ENCODE results near the gene MAGEA4.
"Not testable (repeated sequence)": the region's sequence is repeated elsewhere in the genome, so short reads cannot be mapped to it uniquely, and the experiment has no call there.

The MAGEA4 gene

DNA sequence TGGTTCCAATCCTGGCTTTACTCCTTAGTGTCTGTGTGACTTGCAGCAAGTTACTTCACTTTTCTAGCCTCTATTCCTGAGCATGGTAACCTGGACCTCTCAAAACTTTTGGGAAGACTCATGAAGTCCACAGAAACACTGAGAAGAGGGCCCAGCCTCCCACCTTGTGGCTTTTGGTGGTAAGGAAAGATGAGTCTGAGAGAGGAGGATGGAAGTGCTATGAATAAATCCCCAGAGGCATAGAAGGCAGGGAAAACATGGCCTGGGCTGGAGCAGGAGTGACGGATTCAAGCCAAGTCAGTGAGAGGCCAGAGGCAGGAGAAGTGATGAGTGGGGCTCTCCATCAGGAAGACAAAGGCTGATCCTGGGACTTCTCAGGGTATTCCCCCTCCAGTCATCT, 10.9 kb upstream of the MAGEA4 start:
- no peaks in the 10 kb centered on the region for H3K4me1 ChIP-seq (ENCODE audit: insufficient read depth, low read length)
- H3K4me3 ChIP-seq (ENCODE audit: low read length): no peak overlapping the region
- 100% methylated on average over 1 of the region's 1 CpG for WGBS
- no peaks in the 10 kb centered on the region for H3K27me3 ChIP-seq (ENCODE audit: insufficient read depth, low read length)
- no peaks in the 10 kb centered on the region for H3K9me3 ChIP-seq (ENCODE audit: insufficient read depth, low read depth, low read length)
- H3K27ac ChIP-seq (ENCODE audit: low read depth, low read length): no peak overlapping the region
- no peaks in the 10 kb centered on the region for H3K36me3 ChIP-seq (ENCODE audit: insufficient read depth, low read length)
- no peak overlapping the region for H3K9ac ChIP-seq (ENCODE audit: low read depth, low read length)

DNA sequence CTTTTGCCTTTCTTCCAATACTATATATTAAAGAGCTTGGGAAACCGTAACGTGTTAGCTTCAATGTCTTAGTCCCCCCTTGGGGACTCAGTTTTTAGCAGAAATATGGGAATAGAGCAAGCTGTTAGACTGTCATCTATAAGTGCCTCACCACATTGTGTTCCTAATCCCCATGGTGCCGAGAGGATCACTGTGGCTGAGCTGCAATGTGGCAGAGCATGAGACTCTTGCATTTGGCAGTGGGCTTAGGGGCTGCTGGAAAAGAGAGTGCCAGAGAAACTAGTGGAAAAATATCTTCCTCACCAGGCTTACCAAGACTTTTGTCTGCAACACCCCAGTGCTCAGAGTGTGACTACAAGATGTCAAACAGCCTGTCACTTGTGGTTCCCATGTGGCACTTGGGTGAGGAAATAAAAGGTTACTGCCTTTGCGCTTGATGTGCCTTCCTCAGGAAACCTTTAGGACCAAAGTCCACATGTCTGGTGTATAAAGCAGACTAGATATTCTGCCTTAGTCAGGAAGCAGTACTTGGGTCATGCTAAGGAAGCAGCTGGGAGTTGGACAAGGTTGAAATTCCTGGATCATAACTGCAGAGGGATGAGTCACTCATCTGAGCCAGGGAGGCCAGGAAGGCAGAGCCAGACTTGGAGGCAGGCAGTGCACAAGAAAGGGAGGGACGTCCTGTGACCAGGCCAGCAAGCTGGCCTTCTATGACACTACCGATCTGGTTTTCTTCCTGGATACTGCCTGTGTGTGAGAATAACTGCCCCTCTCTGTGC, 9.7 kb upstream of the MAGEA4 start:
- Histone ChIP-seq H3K27ac (ENCODE audit: low read depth, low read length) (no peak overlapping the region), H3K27me3 (ENCODE audit: insufficient read depth, low read length) (no peaks in the 10 kb centered on the region), H3K4me1 (ENCODE audit: insufficient read depth, low read length) (no peaks in the 10 kb centered on the region), H3K9me3 (ENCODE audit: insufficient read depth, low read depth, low read length) (no peaks in the 10 kb centered on the region), H3K36me3 (ENCODE audit: insufficient read depth, low read length) (no peaks in the 10 kb centered on the region), H3K9ac (ENCODE audit: low read depth, low read length) (no peak overlapping the region), H3K4me3 (ENCODE audit: low read length) (no peak overlapping the region)
- WGBS: 89% methylated on average over 6 of the region's 6 CpGs

DNA sequence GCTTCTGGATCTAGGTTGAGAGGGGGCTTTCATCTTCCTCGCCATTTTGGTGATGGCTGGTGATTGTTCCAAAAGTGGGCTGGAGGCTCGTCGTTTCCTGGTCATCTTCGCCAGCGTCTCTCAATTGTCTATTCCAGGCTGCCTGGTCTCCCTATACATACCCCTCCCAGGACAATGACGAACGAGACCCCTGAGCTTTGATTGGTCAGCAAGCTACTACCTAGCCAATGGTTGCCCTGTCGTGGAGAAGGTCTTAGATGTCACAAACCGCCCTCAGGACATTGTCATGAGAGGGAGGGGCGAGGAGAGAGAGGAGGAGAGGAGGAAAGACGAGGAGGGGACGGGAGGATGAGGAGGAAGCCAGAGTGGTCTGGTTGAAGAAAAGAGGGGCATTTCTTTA, 7.7 kb upstream of the MAGEA4 start:
- H3K36me3 ChIP-seq (ENCODE audit: insufficient read depth, low read length): no peaks in the 10 kb centered on the region
- 95% methylated on average over 12 of the region's 12 CpGs for WGBS
- H3K9me3 ChIP-seq (ENCODE audit: insufficient read depth, low read depth, low read length): no peaks in the 10 kb centered on the region
- H3K27me3 ChIP-seq (ENCODE audit: insufficient read depth, low read length): no peaks in the 10 kb centered on the region
- H3K9ac ChIP-seq (ENCODE audit: low read depth, low read length): no peak overlapping the region
- H3K4me1 ChIP-seq (ENCODE audit: insufficient read depth, low read length): no peaks in the 10 kb centered on the region
- H3K27ac ChIP-seq (ENCODE audit: low read depth, low read length): no peak overlapping the region
- H3K4me3 ChIP-seq (ENCODE audit: low read length): no peak overlapping the region

DNA sequence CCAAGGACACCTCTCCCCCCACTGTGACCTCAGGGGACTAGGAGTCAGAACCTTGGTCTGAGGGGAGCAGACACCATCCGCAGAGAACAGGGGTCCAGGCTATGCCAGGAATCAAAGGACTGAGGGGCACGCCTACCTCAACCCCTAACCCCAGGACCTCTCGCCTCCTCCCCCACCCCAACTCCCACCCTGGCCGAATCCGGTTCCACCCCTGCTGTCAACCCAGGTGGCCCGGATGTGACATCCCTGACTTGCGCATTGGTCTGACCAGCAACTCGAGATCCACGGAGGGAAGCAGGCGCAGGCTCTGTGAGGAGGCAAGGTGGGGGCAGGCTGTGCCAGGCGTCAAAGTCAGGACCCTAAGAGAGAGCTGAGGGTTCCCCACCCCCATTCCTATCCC, 468 bp upstream of the MAGEA4 start:
- WGBS: 88% methylated on average over 10 of the region's 11 CpGs
- no peak overlapping the region for H3K27ac ChIP-seq (ENCODE audit: low read depth, low read length)
- H3K27me3 ChIP-seq (ENCODE audit: insufficient read depth, low read length): no peaks in the 10 kb centered on the region
- no peaks in the 10 kb centered on the region for H3K4me1 ChIP-seq (ENCODE audit: insufficient read depth, low read length)
- H3K36me3 ChIP-seq (ENCODE audit: insufficient read depth, low read length): no peaks in the 10 kb centered on the region
- H3K4me3 ChIP-seq (ENCODE audit: low read length): no peak overlapping the region
- H3K9me3 ChIP-seq (ENCODE audit: insufficient read depth, low read depth, low read length): no peaks in the 10 kb centered on the region
- H3K9ac ChIP-seq (ENCODE audit: low read depth, low read length): no peak overlapping the region

DNA sequence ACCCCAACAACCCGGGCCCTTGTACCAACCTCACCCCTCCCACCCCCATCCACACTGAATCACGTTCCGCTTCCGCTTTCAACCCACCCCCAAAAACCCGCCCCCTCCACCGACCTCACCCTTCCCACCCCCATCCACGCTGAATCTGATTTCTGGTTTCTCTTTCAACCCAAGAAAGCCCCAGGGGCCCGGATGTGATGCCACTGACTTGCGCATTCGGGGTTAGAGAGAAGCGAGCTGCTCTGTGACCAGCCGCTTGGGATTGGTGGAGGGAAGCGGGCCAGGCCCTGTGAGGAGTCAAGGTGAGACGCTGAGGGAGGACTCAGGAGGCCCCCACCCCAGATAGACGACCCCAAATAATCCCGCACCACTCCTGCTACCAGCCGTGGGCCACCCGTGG, 6.0 kb downstream of the MAGEA4 start:
- 98% methylated on average over 7 of the region's 18 CpGs for WGBS
- not testable (repeated sequence) for H3K36me3 ChIP-seq (ENCODE audit: insufficient read depth, low read length); H3K9me3 ChIP-seq (ENCODE audit: insufficient read depth, low read depth, low read length); H3K27me3 ChIP-seq (ENCODE audit: insufficient read depth, low read length); H3K4me1 ChIP-seq (ENCODE audit: insufficient read depth, low read length); H3K4me3 ChIP-seq (ENCODE audit: low read length); H3K9ac ChIP-seq (ENCODE audit: low read depth, low read length); H3K27ac ChIP-seq (ENCODE audit: low read depth, low read length)

DNA sequence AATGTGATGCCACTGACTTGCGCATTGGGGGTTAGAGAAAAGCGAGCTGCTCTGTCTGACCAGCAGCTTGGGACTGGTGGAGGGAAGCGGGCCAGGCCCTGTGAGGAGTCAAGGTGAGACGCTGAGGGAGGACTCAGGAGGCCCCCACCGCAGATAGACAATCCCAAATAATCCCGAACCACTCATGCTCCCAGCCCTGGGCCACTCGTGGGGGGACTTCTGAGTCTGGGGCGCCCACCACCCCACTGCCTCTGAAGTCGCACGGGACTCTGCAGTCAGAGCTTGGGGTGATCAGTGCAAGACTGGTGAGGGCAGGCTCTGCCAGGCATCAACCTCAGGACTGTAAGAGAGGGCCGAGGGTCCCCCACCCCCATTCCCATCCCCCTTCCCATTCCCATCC, 6.9 kb downstream of the MAGEA4 start:
- Histone ChIP-seq H3K4me1 (ENCODE audit: insufficient read depth, low read length) (no peaks in the 10 kb centered on the region), H3K27me3 (ENCODE audit: insufficient read depth, low read length) (no peaks in the 10 kb centered on the region), H3K9ac (ENCODE audit: low read depth, low read length) (no peak overlapping the region), H3K27ac (ENCODE audit: low read depth, low read length) (no peak overlapping the region), H3K4me3 (ENCODE audit: low read length) (no peak overlapping the region), H3K36me3 (ENCODE audit: insufficient read depth, low read length) (no peaks in the 10 kb centered on the region), H3K9me3 (ENCODE audit: insufficient read depth, low read depth, low read length) (no peaks in the 10 kb centered on the region)
- WGBS: 95% methylated on average over 9 of the region's 11 CpGs

DNA sequence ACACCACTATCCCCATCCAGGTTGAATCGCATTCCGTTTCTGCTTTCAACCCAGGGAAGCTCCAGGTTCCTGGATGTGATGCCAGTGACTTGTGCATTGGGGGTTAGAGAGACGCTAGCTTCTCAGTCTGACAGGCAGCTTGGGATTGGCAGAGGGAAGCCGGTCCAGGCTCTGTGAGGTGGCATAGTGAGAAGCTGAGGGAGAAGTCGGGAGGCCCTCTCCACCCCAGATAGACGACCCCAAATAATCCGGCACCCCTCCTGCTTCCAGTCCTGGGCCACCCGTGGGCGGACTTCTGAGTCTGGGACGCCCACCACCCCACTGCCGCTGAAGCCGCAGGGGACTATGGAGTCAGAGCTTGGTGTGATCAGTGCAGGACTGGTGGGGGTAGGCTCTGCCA, 7.4 kb downstream of the MAGEA4 start:
- H3K9ac ChIP-seq (ENCODE audit: low read depth, low read length): no peak overlapping the region
- no peak overlapping the region for H3K27ac ChIP-seq (ENCODE audit: low read depth, low read length)
- no peaks in the 10 kb centered on the region for H3K9me3 ChIP-seq (ENCODE audit: insufficient read depth, low read depth, low read length)
- H3K36me3 ChIP-seq (ENCODE audit: insufficient read depth, low read length): no peaks in the 10 kb centered on the region
- 93% methylated on average over 9 of the region's 12 CpGs for WGBS
- H3K4me3 ChIP-seq (ENCODE audit: low read length): no peak overlapping the region
- H3K27me3 ChIP-seq (ENCODE audit: insufficient read depth, low read length): no peaks in the 10 kb centered on the region
- H3K4me1 ChIP-seq (ENCODE audit: insufficient read depth, low read length): no peaks in the 10 kb centered on the region

DNA sequence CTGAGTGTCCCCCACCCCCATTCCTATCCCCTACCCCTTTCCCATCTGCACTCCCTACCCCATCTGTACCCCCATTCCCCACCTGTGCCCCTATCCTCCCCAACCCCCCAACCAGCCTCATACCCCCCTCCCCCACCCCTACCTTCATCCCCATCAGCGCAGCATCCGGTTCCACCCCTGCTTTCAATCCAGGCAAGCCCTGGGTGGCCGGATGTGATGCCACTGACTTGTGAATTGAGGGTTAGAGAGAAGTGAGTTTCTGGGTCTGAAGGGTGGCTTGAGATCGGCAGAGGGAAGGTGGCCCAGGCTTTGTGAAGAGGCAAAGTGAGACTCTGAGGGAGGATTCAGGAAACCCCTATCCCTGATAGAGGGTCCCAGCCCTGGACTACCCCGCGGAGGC, 7.8 kb downstream of the MAGEA4 start:
- Histone ChIP-seq H3K36me3 (ENCODE audit: insufficient read depth, low read length) (no peaks in the 10 kb centered on the region), H3K4me1 (ENCODE audit: insufficient read depth, low read length) (no peaks in the 10 kb centered on the region), H3K27ac (ENCODE audit: low read depth, low read length) (no peak overlapping the region), H3K4me3 (ENCODE audit: low read length) (no peak overlapping the region), H3K9me3 (ENCODE audit: insufficient read depth, low read depth, low read length) (no peaks in the 10 kb centered on the region), H3K9ac (ENCODE audit: low read depth, low read length) (no peak overlapping the region), H3K27me3 (ENCODE audit: insufficient read depth, low read length) (no peaks in the 10 kb centered on the region)
- WGBS: 87% methylated on average over 4 of the region's 6 CpGs

DNA sequence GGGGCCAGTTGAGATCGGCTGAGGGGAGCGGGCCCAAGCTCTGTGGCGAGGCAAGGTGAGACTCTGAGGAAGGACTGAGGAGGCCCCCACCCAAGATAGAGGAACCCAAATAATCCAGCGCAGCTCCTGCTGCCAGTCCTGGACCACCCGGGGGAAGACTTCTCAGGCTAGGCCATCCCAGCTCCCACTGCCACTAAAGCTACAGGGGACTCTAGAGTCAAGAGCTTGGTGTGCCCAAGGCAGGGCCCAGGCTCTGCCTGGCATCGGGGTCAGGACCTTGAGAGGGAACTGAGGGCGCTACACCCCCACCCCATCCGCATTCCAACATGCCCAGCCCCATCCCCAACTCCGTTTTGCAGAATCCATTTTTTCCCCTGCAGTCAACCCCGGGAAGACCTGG, 8.6 kb downstream of the MAGEA4 start:
- H3K27ac ChIP-seq (ENCODE audit: low read depth, low read length): no peak overlapping the region
- no peak overlapping the region for H3K9ac ChIP-seq (ENCODE audit: low read depth, low read length)
- H3K36me3 ChIP-seq (ENCODE audit: insufficient read depth, low read length): no peaks in the 10 kb centered on the region
- WGBS: 96% methylated on average over 8 of the region's 10 CpGs
- H3K4me1 ChIP-seq (ENCODE audit: insufficient read depth, low read length): no peaks in the 10 kb centered on the region
- no peaks in the 10 kb centered on the region for H3K9me3 ChIP-seq (ENCODE audit: insufficient read depth, low read depth, low read length)
- H3K4me3 ChIP-seq (ENCODE audit: low read length): no peak overlapping the region
- H3K27me3 ChIP-seq (ENCODE audit: insufficient read depth, low read length): no peaks in the 10 kb centered on the region

DNA sequence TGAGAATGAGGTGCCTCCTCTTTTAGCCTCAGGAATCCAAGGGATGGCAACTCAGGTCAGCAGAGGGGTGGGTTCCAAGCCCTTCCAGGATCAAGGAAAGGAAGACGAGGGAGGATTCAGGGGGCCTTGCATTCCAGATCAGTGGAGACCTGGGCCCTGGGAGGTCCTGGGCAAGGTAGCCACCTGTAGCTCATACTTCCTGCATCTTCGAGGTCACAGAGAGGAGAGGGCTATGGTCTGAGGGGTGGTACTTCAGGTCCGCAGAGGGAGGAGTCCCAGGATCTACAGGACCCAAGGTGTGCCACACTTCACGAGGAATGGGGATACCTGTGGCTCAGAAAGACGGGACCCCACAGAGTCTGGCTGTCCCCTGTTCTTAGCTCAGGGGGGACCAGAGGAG, 9.2 kb downstream of the MAGEA4 start:
- no peaks in the 10 kb centered on the region for H3K36me3 ChIP-seq (ENCODE audit: insufficient read depth, low read length)
- H3K9ac ChIP-seq (ENCODE audit: low read depth, low read length): no peak overlapping the region
- H3K27me3 ChIP-seq (ENCODE audit: insufficient read depth, low read length): no peaks in the 10 kb centered on the region
- 91% methylated on average over 5 of the region's 5 CpGs for WGBS
- H3K27ac ChIP-seq (ENCODE audit: low read depth, low read length): no peak overlapping the region
- no peaks in the 10 kb centered on the region for H3K4me1 ChIP-seq (ENCODE audit: insufficient read depth, low read length)
- H3K4me3 ChIP-seq (ENCODE audit: low read length): no peak overlapping the region
- no peaks in the 10 kb centered on the region for H3K9me3 ChIP-seq (ENCODE audit: insufficient read depth, low read depth, low read length)

DNA sequence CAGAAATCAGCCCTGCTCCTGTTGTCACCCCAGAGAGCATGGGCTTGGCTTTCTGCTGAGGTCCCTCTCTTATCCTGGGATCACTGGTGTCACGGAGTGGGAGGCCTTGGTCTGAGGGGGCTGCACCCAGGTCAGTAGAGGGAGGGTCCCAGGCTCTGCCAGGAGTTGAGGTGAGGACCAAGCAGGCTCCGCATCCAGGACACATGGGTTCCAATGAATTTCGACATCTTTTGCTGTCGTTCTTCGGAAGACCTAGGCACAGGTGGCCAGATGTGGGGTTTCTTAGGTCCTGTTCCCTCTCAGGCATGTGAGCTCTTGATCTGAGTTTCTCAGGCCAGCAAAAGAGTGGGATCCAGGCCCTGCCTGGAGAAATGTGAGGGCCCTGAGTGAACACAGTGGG, 10.0 kb downstream of the MAGEA4 start:
- no peak overlapping the region for H3K4me3 ChIP-seq (ENCODE audit: low read length)
- H3K4me1 ChIP-seq (ENCODE audit: insufficient read depth, low read length): no peaks in the 10 kb centered on the region
- WGBS: 95% methylated on average over 5 of the region's 5 CpGs
- no peak overlapping the region for H3K9ac ChIP-seq (ENCODE audit: low read depth, low read length)
- no peaks in the 10 kb centered on the region for H3K27me3 ChIP-seq (ENCODE audit: insufficient read depth, low read length)
- H3K36me3 ChIP-seq (ENCODE audit: insufficient read depth, low read length): no peaks in the 10 kb centered on the region
- H3K27ac ChIP-seq (ENCODE audit: low read depth, low read length): no peak overlapping the region
- no peaks in the 10 kb centered on the region for H3K9me3 ChIP-seq (ENCODE audit: insufficient read depth, low read depth, low read length)

DNA sequence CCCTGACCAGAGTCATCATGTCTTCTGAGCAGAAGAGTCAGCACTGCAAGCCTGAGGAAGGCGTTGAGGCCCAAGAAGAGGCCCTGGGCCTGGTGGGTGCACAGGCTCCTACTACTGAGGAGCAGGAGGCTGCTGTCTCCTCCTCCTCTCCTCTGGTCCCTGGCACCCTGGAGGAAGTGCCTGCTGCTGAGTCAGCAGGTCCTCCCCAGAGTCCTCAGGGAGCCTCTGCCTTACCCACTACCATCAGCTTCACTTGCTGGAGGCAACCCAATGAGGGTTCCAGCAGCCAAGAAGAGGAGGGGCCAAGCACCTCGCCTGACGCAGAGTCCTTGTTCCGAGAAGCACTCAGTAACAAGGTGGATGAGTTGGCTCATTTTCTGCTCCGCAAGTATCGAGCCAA, 11.0 kb downstream of the MAGEA4 start:
- no peak overlapping the region for H3K27ac ChIP-seq (ENCODE audit: low read depth, low read length)
- no peak overlapping the region for H3K9ac ChIP-seq (ENCODE audit: low read depth, low read length)
- no peaks in the 10 kb centered on the region for H3K9me3 ChIP-seq (ENCODE audit: insufficient read depth, low read depth, low read length)
- H3K27me3 ChIP-seq (ENCODE audit: insufficient read depth, low read length): no peaks in the 10 kb centered on the region
- H3K4me1 ChIP-seq (ENCODE audit: insufficient read depth, low read length): no peaks in the 10 kb centered on the region
- no peak overlapping the region for H3K4me3 ChIP-seq (ENCODE audit: low read length)
- no peaks in the 10 kb centered on the region for H3K36me3 ChIP-seq (ENCODE audit: insufficient read depth, low read length)
- WGBS: 94% methylated on average over 6 of the region's 6 CpGs
